ENCODE measurements around the gene LARP4B.

LARP4B gene

GRCh38 chr10:767794-768193 is 163.7 kb downstream of the LARP4B start:
- DNase-seq (ENCODE audit: low spot score), result no peak

GRCh38 chr10:767211-767610 is 164.3 kb downstream of the LARP4B start:
- no peak for DNase-seq (ENCODE audit: low spot score)

GRCh38 chr10:761376-761775 is 170.1 kb downstream of the LARP4B start:
- DNase-seq (ENCODE audit: low spot score), result no peak

- no peak for DNase-seq (ENCODE audit: low spot score)
These were observed 170.9 kb downstream of the LARP4B start for GRCh38 chr10:760622-761021.

- DNase-seq (ENCODE audit: low spot score), result no peak
These were observed 171.5 kb downstream of the LARP4B start for GRCh38 chr10:759898-760477.
